Psoas muscle (tissue), 8 donors: Measurements from ENCODE around the gene TPRX2. TPM values are rescaled to one million over a fixed set of nuclear protein-coding genes. Genes with fewer than 3 reads are reported as not detected.
"Not testable (repeated sequence)": the region's sequence is repeated elsewhere in the genome, so short reads cannot be mapped to it uniquely, and the experiment has no call there.

Experiments used
- ATAC-seq, 4 donors: fragments of 200-7000 bp; cut with Tn5 transposase; one replicate each; pipeline ENCODE4 v1.9.1; 2020; ENCODE audit warnings: moderate library complexity in 3 of 4, mild to moderate bottlenecking in 2 of 4
- DNase-seq, 2 donors: peaks; one replicate each; pipeline ENCODE4 v3.0.0-alpha.2; 2020
- H3K27ac ChIP-seq: fragments of 200-600 bp; one replicate; pipeline ENCODE4 v1.8.0; 2022
- H3K27me3 ChIP-seq, 3 donors: fragments of 200-600 bp in 1 of 3; one replicate each; pipeline versions ENCODE4 v1.6.1 to v1.8.0; 2013 to 2022; ENCODE audit warnings: low read length in 2 of 3, mild to moderate bottlenecking in 2 of 3, moderate library complexity in 1 of 3; ENCODE audit not compliant: insufficient read depth in 3 of 3
- H3K36me3 ChIP-seq, 2 donors: fragments of 200-600 bp in 1 of 2; one replicate each; pipeline versions ENCODE4 v1.6.1 to v1.8.0; 2013 to 2022; ENCODE audit warnings: low read depth in 1 of 2, mild to moderate bottlenecking in 1 of 2, moderate library complexity in 1 of 2; ENCODE audit not compliant: insufficient read depth in 1 of 2
- H3K4me1 ChIP-seq: fragments of 200-600 bp; one replicate; pipeline ENCODE4 v1.8.0; 2022
- H3K4me3 ChIP-seq: fragments of 200-600 bp; one replicate; pipeline ENCODE4 v1.8.0; 2022; ENCODE audit warnings: mild to moderate bottlenecking
- H3K9me3 ChIP-seq: fragments of 200-600 bp; one replicate; pipeline ENCODE4 v1.8.0; 2022
- WGBS, 3 donors: extraction: QIAGEN DNeasy Blood & Tissue Kit; methylation state at CpG; one replicate each; pipeline versions ENCODE4 v1.1.6 to v1.1.7; 2013; 5-methylcytosine and 5-hydroxymethylcytosine counted together
- intact Hi-C, 2 donors: fragments of 100-400 bp; cut with DNase I; formaldehyde crosslinking; loops; one replicate each; pipeline versions ENCODE4 v1.11.0 to v1.14.2; 2022
- polyA plus RNA-seq, 3 donors: library from polyadenylated mRNA; stranded (reverse); fragments of 200-250 nt; gene quantifications; one replicate each; pipeline ENCODE4 v1.2.3, GENCODE V29; 2013
- total RNA-seq, 4 donors: library from RNA; stranded (reverse); fragmentation: NEBNext Ultra II Directional in 2 of 4; extraction: Animal tissue kit (Norgen Biotek cat#: 25700) in 2 of 4; gene quantifications; one replicate each; pipeline versions ENCODE4 v1.2.1 to v1.2.4, GENCODE V29; 2021 to 2023
- TF ChIP-seq, protein P1 (sequence below): fragments of 200-600 bp; IDR thresholded peaks from one replicate; pipeline ENCODE4 v1.8.0; 2022; ENCODE audit warnings: antibody characterized with exemption
- donor health status: healthy with polysubstance abuse.
- donor health status: DM: no; HTN: no; CAD: no; lungs with moderate emphysema.
- donor health status: Bipolar disorder and iron deficiency.
- donor health status: healthy.
- donor health status: DM: yes; HTN: yes; CAD: no.
- donor health status: DM: no; HTN: no; CAD: no.
- donor health status: DM: no; HTN: no; CAD: no.
- donor health status: DM: yes; HTN: yes; CAD: no.

TPRX2 gene
- total and polyA plus RNA-seq, 7 donors = not detected

DNA sequence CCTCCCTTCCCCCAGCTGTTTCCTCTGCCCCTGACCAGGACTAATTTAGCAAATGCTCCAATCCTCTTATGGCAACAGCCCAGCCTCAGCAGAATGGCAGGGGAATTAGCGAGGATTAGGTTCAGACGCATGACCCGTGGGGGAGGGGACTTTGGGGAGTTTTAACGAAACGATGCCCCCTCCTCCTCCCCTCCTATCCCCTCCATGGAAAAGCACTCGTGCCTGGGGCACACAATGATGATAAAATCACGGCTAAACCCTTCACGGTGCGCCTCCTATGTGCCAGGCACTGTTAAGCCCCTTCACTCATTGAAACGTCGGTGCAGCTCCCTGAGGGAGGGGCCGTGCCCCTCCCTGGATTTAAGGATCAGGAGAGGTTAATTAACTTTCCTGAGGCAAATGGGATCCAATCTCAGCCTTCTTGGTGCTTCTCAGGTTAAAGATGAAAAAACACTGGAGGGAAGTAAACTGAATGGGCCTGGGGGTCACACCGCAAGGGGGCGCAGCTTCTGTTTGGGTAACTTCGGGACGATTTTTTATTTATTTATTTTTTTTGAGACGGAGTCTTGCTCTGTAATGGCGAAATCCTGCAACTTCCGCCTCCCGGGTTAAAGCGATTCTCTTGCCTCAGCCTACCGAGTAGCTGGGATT is 10.1 kb upstream of the TPRX2 start:
- Histone ChIP-seq H3K36me3 (no peaks in the 10 kb centered on the region), H3K4me1 (no peaks in the 10 kb centered on the region), H3K4me3 (no peak overlapping the region), H3K9me3 (no peaks in the 10 kb centered on the region), H3K27ac (no peak overlapping the region), H3K27me3 (peaks cover 0 to 54% (median 10%) of the 10 kb centered on the region in 3 donors)
- WGBS, 3 donors = 1 to 3% (median 2%) methylated on average over 22 of the region's 22 CpGs
- no peak for DNase-seq
- TF ChIP-seq, protein P1, sequence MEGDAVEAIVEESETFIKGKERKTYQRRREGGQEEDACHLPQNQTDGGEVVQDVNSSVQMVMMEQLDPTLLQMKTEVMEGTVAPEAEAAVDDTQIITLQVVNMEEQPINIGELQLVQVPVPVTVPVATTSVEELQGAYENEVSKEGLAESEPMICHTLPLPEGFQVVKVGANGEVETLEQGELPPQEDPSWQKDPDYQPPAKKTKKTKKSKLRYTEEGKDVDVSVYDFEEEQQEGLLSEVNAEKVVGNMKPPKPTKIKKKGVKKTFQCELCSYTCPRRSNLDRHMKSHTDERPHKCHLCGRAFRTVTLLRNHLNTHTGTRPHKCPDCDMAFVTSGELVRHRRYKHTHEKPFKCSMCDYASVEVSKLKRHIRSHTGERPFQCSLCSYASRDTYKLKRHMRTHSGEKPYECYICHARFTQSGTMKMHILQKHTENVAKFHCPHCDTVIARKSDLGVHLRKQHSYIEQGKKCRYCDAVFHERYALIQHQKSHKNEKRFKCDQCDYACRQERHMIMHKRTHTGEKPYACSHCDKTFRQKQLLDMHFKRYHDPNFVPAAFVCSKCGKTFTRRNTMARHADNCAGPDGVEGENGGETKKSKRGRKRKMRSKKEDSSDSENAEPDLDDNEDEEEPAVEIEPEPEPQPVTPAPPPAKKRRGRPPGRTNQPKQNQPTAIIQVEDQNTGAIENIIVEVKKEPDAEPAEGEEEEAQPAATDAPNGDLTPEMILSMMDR = no peak
- no peak for ATAC-seq
- intact Hi-C loops = no loop called here

DNA sequence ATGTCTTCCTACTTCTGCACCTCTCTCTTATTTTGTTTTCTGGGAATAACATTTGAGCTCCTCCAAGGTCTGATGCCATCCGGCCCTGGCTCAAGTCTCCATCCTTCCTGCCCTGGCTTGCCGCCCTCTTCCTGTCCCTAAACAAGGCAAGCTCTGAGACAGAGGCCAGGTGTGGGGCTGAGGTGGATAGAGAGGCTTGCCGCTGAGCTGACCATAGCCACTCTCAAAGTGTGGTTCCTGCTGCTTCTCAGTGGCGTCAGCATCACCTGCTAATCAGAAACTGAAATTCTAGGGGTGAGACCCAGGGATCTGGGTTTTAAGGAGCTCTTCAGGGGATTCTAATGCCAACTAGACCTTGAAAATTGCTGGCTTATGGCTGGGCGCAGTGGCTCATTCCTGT is 6.0 kb upstream of the TPRX2 start:
- WGBS, 3 donors = 55 to 62% (median 59%) methylated on average over 5 of the region's 5 CpGs
- Histone ChIP-seq H3K27ac (no peak overlapping the region), H3K36me3 (no peaks in the 10 kb centered on the region), H3K9me3 (no peaks in the 10 kb centered on the region), H3K4me3 (no peak overlapping the region), H3K27me3 (peaks cover 0 to 52% (median 11%) of the 10 kb centered on the region in 3 donors), H3K4me1 (no peaks in the 10 kb centered on the region)
- no peak for DNase-seq
- no peak for ATAC-seq
- TF ChIP-seq, protein P1 = no peak
- intact Hi-C loops = no loop called here

DNA sequence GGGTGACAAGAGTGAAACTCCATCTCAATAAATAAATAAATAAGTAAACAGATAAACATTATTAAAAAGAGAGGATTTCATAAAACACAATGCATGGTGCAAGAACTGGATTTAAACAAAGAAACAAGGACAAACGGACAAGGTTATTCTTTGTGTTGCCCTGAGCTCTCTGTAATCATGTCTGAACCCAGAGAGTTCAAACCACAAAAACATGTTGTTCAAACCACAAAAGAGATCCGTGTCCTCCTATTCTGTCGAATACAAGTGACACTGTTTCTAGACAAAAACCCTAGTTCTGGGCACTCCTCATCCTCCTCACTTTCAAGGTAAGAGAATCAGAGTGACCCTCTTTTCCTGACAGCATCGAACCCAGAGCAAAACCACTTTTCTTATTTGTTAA is 4.6 kb upstream of the TPRX2 start:
- TF ChIP-seq, protein P1 = no peak

DNA sequence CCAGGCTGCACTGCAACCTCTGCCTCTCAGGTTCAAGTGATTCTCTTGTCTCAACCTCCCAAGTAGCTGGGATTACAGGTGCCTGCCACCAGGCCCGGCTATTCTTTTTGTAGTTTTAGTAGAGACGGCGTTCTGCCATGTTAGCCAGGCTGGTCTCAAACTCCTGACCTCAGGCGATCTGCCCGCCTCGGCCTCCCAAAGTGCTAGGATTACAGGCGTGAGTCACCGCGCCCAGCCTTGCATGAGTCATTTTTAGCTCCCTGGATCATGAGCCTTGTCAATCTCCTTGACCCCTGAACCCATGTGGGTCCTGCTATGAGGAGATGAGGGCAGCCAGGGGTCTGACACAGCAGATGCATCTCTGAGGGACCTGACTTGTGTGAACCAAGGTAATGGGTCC is 804 bp upstream of the TPRX2 start:
- intact Hi-C loops, H3K36me3 ChIP-seq, H3K9me3 ChIP-seq, H3K4me3 ChIP-seq, H3K4me1 ChIP-seq, ATAC-seq, H3K27ac ChIP-seq, DNase-seq: not testable (repeated sequence)
- WGBS, 3 donors = 72 to 82% (median 77%) methylated on average over 9 of the region's 9 CpGs
- peaks cover 0 to 20% (median 5%) of the 10 kb centered on the region in 3 donors for H3K27me3 ChIP-seq

More for the DNA sequence above, 4.6 kb upstream of the TPRX2 start:
- no peaks in the 10 kb centered on the region for H3K4me1 ChIP-seq
- no peak overlapping the region for H3K4me3 ChIP-seq
- H3K9me3 ChIP-seq = no peaks in the 10 kb centered on the region
- H3K27ac ChIP-seq = no peak overlapping the region
- peaks cover 0 to 41% (median 5%) of the 10 kb centered on the region in 3 donors for H3K27me3 ChIP-seq
- intact Hi-C loops = no loop called here
- ATAC-seq (no peak), DNase-seq (no peak)
- no peaks in the 10 kb centered on the region for H3K36me3 ChIP-seq
- 70 to 77% (median 72%) methylated on average over 4 of the region's 4 CpGs for whole genome bisulfite sequencing, 3 donors

DNA sequence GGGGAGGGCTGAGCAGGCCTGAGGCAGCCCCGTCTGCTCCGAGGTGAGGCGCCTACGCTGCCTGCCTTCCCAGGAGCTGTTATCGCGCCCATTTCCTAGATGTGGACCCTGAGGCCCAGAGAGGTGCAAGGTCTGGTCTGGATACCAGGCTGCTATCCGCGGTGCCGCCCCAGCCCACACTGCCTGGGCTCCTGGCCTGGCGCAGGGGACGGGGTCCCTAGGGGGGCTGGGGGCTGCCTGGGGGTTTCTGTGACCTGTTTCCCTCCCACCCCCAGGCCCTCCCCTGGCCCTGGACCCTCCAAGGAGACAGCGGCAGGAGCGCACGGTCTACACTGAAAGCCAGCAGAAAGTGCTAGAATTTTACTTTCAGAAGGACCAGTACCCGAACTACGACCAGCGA is 803 bp downstream of the TPRX2 start:
- H3K27ac ChIP-seq, H3K36me3 ChIP-seq, ATAC-seq, H3K9me3 ChIP-seq, H3K4me1 ChIP-seq, DNase-seq, H3K4me3 ChIP-seq, intact Hi-C loops: not testable (repeated sequence)
- peaks cover 0 to 16% (median 2%) of the 10 kb centered on the region in 3 donors for H3K27me3 ChIP-seq
- WGBS, 3 donors = 83 to 96% (median 94%) methylated on average over 2 to 11 of the region's 17 CpGs
